Measurements from ENCODE around the gene ADCYAP1R1.

Gene ADCYAP1R1

DNA sequence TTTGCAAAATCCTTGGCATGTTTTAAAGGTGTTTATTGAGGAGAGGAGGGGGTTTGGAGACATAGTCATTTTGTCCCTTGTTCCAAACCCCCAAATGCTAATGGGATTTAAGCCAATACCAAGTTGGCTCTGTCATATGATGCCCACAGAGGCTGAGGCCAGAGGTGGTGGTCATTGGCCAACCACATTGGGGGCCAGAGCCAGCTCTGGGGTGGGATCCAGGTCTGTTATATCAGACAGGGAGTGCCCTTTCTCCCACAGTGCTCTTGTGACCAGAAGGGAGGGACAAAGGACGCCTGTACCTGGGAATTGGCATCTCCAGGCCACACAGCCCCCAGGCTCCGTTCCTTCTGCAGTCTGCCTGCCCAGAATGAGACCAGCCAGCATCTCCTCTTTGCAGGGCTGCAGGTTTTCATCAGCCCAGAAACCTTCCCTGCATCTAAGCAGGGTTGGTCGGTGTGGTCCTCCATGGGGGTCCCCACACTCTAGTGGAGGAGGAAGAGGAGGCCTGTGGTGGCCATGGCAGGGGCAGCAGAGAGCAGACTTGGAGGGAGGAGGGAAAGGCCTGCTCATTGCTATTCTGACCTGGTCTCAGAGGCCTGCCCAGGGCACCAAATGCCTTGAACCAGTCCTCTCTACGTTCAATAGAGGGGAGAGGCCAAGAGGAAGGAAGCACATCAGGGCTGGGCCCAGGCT is 17.9 kb downstream of the ADCYAP1R1 start:
- DNase-seq, result no peak

DNA sequence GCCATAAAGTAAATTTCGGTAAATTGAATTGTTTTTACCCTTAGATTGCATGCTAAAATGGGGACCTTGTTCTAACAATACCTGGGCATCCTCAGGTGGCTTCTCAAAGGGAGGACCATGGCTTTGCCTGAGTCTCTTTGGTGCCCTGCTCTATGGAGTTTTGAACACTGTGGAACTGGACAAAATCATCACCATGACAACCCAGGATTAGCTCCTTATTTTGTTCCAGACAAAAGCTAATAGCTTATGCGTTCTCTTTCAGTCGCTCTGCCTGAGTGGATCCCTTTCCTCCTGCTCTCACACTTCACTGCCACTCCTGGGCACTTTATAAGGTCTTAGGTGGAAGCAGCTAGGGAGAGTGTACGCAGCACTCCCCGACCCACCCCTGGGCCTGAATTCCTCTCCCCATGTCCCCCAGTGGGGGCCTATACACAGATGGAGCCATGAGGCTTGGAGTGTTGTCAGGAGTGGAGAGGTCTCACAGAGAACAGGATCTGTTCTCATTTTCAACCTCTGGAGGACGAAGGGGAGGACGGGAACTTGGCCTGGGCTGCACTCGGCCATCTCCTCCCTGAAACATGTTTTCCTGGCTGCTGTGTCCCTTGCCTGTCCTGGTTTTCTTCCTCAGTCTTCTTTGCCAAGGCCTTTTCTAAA is 19.0 kb downstream of the ADCYAP1R1 start:
- DNase-seq, result no peak

DNA sequence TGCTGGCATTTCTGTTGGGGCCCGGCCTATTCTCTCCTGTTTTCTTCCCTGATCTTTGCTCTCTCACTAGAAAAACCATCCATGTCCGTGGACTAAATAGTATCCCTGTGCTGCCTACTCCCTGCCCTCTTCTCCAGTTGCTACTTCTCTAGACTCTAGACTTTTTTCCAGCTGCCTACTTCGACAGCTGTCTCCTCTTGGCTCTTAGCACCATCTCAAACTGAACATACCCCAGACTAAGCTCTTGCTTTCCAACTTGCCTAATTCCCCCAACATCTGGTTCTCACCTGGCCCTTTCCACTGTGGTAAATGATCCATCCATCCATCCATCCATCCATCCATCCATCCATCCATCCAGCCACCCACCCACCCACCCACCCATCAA is 19.5 kb downstream of the ADCYAP1R1 start:
- DNase-seq, result no peak

- no peak for DNase-seq
Measured at GRCh38 chr7:31073326-31074119, 21.4 kb downstream of the ADCYAP1R1 start.

GRCh38 chr7:31074120-31074383 is 21.9 kb downstream of the ADCYAP1R1 start:
- DNase-seq, result peak; percentile 50

- DNase-seq, result no peak
Measured at GRCh38 chr7:31074403-31075085, 22.4 kb downstream of the ADCYAP1R1 start.

GRCh38 chr7:31075086-31075405 is 22.9 kb downstream of the ADCYAP1R1 start:
- DNase-seq, result no peak

- no peak for DNase-seq
Measured at GRCh38 chr7:31076051-31076450, 23.9 kb downstream of the ADCYAP1R1 start.

GRCh38 chr7:31076641-31077310 is 24.7 kb downstream of the ADCYAP1R1 start:
- no peak for DNase-seq

GRCh38 chr7:31077484-31078362 is 25.6 kb downstream of the ADCYAP1R1 start:
- DNase-seq, result no peak

GRCh38 chr7:31078363-31078990 is 26.4 kb downstream of the ADCYAP1R1 start:
- DNase-seq, result no peak

- DNase-seq, result no peak
Measured at GRCh38 chr7:31079126-31079823, 27.2 kb downstream of the ADCYAP1R1 start.

DNA sequence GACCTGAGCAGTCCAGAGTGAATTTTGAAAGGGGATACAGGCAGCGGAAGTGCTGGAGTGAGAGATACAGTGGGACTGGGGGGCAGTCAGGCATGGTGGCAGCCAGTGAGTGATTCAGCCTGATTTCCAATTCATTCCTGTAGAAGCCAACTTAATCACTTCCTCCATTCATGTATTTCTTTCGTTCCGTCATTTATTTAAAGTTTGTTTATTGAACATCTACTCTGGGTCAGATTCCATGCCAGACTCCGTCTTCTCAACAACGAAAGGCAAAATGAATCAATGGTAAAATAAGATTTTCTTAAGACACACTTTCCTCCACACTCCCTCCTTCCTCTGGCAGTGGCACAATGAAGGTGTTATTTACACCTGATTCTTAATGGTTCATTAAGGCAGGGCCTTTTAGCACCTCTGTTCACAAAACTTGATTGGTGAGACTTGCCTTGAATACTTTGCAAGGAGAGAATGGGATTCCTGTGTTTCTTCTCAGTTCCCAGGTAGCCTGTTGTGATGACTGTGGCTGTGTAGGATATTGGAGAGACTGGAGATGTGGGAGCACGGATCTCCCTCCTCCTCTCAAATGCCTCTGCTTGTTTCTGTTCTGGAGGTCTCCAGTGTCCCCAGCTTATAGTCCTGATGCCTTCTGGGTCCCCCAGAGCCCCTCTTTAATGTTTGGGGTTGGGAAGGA is 27.9 kb downstream of the ADCYAP1R1 start:
- no peak for DNase-seq

GRCh38 chr7:31080763-31081162 is 28.7 kb downstream of the ADCYAP1R1 start:
- DNase-seq, result no peak

DNA sequence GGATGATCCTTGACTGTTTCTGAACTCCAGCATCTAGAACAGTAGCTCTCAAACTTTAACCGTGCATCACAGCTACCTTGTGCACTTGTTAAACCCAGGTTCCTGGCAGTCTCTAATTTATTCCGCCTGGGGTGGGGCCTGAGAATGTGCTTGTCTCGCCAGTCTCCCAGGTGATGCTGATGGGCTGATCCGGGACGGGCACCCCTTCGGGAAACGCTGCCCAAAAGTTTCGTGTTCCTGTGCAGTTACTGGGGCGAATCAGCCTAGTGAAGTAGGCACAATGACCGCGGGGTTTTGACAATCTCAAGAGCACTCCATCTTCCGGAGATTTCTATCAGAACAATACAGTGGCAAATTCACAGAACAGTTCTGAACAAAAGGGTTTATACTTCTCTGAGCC is 29.9 kb downstream of the ADCYAP1R1 start:
- DNase-seq, result no peak

DNA sequence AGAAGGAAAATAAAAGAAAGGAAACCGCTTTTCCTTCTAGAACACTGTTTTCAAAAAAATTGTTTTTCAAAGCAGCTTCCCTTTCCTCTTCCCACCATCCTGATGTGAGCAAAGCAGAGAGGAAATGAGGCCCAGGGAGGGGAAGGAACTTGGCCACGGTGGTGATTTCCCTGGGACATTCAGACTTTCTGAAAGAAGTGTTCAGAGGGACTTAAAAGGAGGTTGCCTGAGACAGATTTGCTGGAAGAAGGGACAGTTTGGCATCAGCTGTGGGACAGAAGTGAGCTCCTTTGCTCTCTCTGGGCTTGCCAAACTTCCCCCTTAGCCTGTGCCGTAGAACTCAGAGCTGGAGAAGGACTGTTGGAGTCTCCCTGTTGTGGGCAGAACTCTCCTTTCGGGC is 30.3 kb downstream of the ADCYAP1R1 start:
- no peak for DNase-seq

GRCh38 chr7:31083210-31083786 is 31.2 kb downstream of the ADCYAP1R1 start:
- no peak for DNase-seq

DNA sequence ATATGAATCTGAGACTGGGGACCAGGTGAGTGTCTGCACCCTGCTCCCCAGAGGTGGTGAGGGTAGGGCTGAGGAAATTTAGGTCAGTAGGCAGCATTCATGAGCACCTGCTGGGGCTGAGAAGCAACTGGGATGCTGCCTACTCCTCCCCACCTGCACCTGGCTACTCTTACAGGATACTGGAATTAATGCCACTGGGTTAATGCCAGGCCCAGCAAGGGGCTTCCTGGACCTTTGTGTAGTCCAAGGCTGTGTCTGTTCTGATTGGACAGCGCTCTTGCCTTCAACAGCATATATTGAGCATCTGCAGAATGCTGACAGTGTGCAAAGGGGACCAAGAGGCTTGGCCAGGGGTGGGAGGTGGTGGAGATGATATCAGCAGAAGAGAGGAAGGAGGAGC is 32.1 kb downstream of the ADCYAP1R1 start:
- no peak for DNase-seq

GRCh38 chr7:31087351-31087750 is 35.2 kb downstream of the ADCYAP1R1 start:
- DNase-seq, result no peak

DNA sequence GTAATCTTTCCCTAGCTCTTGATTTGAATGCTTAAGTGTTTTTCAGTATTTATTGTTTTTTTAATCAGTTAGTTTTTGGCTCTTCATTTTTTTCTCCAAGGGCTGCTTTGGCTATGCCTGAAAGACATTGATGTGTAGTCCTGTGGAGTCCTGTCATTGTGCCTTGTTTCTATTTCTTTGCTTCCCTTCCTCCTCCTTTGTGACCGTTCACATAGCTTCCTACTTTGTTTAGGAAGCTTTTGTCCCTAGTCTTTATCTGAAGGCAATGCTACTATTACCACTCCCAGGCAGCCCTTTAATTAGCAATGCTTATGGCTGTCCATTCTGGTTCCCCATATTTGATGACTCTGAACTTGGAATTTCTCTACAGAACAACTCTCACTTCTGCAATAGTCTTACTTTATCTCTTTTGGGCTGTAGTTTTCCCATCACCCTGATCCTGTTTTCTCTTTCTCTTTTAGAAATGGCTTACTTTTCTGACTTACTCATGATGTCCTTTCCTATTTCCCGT is 39.9 kb downstream of the ADCYAP1R1 start:
- no peak for DNase-seq

Measured in NK-92 treated with Interleukin-12 subunit alpha and Interleukin-12 subunit beta, amount 100 ng/mL, for 24 hours (cell line).